ENCODE measurements around the gene MFSD6.

The MFSD6 gene

DNA sequence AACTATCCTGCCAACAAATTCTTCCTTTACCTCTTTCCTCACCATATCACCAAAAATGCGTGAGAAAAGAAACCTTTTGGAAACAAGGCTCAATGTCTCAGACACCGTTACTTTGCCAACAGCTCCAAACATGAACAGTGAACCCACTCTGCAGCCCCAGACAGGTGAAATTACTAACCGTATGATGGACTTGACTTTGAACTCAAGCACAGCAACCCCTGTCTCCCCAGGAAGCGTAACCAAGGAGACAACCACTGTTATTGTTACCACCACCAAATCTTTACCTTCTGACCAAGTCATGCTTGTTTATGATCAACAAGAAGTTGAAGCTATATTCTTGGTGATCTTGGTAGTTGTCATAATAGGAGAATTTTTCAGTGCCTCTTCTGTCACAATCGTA lies 28.4 kb downstream of the MFSD6 start:
- no peak for DNase-seq (ENCODE audit: low read depth, low spot score)

DNA sequence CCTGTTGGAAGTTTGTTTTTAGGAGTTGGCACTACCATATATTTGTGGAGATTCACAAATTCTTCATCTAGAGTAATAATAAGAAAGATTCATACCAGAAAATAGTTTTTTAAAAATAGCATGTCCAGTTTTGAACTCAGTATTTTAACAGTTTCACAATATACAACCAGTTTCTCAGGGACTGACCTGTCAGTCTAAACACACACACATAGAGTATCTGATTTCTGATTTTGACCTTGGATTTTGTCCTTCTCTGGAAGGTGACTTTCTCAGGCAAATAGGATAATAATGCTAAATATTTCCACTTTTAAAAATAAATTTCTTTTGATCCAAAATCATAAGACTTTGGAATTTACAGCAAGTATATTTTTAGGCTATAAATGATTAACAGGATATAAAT lies 32.0 kb downstream of the MFSD6 start:
- no peak for DNase-seq (ENCODE audit: low read depth, low spot score)

DNA sequence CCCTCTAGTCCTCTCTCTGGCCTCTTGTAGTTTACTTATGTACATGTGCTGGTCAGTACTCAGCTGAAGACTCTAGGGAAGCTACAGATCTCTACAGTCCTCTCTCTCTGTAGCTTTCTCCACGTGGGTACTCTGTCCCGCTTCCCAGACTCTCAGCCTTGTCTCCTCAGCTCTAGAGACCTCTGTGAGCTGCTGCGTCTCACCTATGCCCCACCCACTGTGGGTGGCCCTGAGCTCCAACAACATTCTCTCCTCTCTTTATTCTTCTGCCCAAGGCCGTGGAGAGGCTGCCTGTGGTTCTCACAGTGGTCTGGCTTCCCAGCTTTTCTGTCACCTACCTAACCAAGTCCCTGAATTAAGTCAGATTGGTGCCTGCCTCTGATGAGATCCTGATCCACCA lies 33.4 kb downstream of the MFSD6 start:
- no peak for DNase-seq (ENCODE audit: low read depth, low spot score)

DNA sequence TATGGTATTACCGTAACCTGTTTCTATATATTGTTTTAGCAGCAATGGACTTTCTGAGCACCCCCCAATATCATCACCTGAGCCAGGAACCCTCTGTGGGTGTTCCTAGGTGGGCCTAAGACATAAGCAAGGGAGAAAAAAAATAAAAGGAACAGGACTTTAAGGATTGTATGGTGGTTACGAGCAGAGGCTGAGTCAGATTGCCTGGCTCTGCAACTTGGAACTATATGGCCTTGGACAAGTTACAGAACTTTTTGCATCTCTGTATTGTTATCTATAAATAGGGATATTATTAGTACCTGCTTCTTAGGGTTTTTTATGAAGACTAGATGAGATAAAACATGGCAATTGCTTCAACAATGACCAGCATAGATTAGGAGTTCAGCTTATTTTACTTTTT lies 34.9 kb downstream of the MFSD6 start:
- DNase-seq (ENCODE audit: low read depth, low spot score): no peak

DNA sequence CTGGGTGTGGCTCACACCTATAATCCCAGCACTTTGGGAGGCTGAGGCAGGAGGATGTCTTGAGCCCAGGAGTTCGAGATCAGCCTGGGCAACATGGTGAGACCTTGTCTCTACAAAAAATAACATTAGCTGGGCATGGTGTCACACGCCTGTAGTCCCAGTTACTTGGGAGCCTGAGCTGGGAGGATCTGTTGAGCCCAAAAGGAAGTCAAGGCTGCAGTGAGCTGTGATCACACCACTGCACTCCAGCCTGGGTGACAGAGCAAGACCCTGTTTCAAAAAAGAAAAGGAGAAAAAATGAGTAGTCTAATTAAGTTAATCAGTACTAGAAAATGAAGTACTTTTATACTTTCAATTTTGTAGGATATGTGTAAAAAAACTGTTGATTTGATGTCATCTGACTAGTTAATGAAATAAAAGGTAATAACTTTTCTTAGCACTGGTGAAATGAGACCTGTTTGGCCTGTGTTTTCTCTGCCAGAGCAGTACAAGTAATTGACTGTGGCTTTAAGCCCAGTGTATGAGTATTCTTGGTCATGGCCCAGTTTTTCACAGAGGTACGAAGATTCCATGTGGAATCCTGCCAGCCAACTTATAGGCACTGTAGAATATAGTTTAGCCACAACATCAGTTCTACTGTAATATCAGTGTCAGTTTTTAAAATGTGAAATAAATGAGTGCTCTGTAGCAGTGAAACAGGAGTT lies 35.8 kb downstream of the MFSD6 start:
- no peak for DNase-seq (ENCODE audit: low read depth, low spot score)

DNA sequence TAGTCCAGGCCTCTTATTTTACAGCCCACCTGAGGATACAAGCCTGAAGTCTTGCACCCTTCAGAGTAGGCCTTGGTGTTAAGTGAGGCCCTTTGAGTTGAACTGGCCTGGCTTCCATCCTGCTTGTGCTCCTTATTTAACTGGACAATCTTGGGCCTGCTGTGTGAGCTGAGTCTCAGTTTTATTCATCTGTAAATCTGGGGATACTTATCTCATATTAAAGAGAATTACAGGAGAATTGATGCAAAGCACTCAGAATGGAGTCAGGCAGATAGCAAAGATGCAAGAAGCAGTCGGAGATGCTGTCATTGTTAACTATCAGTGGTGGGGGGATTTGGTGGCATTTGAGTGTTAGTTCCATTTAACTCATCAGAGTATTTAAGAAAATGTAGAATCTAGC lies 36.8 kb downstream of the MFSD6 start:
- no peak for DNase-seq (ENCODE audit: low read depth, low spot score)

DNA sequence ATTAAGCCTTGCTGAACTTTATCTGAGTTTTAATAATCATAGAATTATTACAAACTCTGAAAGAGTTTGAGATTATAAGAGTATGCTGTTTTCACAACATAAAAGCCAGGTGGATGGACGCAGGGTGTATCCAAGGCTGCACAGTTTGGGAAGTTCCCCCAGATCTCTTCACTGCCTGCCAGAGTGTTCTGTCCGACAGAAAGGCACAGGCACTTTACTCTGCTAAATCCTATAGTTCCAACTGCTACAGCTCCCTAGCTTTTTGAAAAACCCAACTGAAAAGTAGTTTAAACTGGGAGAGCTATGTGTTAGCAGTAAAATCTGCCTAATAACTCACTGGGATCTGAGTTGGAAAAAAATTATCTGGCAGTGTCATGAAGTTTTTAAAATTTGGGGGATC lies 38.0 kb downstream of the MFSD6 start:
- DNase-seq (ENCODE audit: low read depth, low spot score): no peak

DNA sequence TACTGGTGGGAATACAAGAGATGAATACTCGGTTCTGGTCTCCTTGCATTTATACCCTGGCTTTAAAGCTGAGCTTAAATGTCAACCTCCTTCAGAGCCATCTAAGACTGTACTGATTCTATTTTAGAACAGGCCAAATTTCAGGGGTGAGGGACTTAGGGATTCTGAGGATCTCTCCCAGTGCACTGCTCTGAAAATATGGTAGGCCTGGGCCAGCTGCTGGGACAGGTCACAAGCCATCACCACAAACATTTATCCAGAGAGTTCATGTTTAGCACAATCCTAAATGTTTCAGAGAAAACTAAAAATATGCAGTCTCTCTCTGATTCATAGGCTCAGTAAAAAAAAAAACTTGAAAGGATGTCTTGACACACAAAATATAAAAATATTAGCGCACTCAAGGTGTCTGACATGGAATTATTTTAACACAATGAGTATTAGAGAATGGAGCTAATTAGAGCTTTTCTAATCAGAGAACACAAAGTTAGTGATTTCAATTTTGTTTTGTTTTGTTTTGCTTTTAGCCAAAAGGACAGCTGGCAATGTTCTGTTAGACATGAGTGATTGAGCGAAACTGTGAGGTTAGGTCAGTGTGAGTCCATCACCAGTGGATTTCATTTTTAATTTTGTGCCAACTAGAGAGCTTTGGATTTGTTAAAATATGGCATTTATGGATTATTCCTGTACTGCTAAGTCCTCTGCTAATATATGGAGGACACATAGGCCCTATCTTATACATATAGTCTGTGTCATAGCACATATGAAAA lies 38.8 kb downstream of the MFSD6 start:
- DNase-seq (ENCODE audit: low read depth, low spot score): no peak

DNA sequence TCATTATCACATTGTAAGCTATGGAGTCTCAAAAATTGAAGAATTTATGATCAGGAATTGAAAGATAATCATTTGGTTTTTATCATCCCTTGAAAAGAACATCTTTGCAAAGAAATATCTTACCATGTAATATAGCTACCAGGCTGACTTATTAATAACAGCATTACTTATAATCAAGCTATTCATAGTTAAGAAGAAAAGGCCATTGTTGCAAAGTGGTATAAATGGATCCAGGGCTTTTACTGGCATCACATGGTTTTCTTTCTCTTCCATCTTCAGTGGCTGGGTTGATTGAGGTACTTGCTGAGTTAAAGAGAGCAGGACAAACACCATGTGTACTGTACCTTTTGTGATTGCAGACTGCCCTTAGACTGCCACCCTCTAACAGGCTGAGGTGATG lies 39.6 kb downstream of the MFSD6 start:
- DNase-seq (ENCODE audit: low read depth, low spot score): no peak

DNA sequence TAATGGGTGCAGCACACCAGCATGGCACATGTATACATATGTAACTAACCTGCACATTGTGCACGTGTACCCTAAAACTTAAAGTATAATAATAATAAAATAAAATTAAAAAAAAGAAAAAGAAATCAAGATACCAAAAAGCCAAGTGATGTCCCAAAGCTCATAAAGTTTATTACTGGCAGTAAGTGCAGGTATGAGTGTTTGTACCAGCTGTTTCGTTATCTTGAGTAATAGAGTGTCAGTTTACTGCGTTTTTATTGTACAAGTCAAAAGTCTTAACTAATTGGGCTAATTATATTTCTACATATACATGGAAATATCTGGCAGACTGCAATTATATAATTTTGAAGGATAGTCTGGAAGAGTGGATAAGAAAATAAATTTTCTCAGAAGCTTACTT lies 41.8 kb downstream of the MFSD6 start:
- DNase-seq (ENCODE audit: low read depth, low spot score): no peak

DNA sequence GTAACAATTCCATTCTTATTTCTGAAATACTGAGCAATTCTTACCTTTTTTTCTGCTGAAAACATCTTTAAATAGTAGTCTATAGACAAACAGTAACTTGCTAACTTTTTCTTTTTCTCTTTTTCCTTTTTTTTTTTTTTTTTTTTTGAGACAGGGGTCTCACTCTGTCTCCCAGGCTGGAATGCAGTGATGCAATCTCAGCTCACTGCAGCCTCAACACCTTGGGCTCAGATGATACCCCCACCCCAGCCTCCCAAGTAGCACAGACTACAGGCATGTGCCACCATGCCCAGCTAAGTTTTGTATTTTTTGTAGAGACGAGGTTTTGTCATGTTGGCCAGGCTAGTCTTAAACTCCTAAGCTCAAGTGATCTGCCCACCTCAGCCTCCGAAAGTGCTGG lies 42.2 kb downstream of the MFSD6 start:
- DNase-seq (ENCODE audit: low read depth, low spot score): no peak

DNA sequence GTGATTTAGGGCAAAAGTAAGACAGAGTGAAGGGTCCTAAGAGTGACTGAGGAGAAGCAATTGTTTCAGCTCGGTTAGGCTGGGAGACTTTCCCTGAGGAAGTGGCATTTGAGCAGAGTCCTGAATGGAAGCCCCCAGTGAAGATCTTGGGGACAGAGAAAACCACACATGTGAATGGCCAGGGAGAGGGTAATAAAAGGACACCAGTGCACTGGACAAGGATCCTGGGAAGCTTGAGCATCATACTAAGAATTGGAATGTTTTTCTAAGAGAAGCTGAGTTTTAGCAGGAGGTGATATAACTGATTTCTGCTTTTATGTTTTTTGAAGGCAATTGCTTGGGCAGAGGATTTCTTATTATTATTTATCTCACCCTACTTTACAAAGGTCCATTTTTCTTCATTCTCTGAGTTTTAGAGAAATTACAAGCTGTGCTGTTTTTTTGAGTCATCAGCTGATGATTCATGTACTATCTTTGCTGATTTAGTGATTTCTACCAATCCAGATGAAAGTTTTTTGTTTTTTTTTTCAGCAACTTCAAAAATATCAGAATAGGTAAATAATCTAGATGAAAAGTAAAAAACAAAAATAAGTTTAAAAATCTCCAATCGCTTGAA lies 43.5 kb downstream of the MFSD6 start:
- no peak for DNase-seq (ENCODE audit: low read depth, low spot score)

DNA sequence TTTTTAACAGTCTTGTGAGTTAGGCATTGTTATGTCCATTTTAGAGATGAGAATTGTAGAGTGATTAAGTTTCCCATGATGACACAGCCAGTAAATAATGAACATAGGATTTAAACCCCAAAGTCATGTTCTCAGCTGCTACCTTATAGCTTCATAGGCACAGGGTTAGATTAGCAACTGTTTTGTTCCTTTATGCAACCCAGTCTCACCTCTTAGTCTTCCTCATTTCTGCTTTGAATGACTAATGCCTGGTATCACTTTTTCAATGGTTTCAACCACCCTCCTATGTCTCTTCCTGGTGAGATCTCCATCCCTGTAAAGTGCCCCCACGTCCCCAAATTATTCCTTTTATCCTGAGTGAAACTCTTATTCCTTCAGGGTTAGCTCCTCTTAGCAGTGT lies 44.3 kb downstream of the MFSD6 start:
- DNase-seq (ENCODE audit: low read depth, low spot score): no peak

DNA sequence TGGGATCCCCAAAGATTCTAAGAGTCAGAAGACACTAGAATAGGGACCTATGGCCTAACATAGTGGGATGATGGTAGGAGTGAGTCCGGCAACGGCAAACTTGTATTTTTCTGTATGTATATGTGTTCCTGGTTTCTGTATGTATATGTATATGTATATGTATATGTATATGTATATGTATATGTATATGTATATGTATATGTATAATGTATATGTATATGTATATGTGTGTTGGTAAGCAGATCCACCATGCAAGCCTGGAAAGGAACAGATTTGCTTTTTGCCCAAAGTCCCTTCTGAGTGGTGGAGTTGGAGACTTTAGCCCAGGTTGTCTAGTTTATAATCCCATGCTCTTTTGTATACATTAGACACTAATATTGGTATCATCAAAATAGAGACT lies 46.6 kb downstream of the MFSD6 start:
- no peak for DNase-seq (ENCODE audit: low read depth, low spot score)

DNA sequence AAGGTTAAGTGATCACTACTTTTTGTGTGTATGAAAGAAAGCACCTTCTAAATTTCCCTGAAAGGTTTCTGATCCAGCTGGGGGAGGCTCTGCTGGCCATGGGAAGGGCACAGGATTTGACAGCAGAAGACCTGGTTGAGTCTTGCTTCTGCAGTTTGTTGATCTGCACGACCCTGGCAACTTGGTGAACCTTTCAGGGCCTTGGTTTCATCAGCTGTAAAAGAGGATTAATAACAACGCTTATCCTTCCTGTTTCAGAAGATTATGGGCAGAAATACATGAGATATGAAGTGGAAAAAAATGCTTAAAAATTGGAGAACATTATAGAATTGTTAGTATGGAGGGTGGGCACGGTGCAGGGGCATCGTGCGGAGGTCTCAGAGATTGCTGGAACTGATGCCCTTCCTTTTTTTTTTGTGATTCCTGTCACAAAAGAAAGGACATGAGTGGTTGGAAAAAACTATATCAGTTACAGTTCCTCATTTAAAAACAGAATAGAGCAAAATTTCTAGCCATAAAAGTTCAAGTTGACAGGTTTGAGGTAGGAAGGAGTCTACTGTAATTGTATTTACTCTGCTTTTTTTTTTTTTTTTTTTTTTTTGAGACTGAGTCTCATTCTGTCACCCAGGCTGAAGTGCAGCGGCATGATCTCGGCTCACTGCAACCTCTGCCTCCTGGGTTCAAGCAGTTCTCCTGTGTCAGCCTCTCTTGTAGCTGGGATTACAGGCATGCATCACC lies 47.4 kb downstream of the MFSD6 start:
- DNase-seq (ENCODE audit: low read depth, low spot score): no peak

DNA sequence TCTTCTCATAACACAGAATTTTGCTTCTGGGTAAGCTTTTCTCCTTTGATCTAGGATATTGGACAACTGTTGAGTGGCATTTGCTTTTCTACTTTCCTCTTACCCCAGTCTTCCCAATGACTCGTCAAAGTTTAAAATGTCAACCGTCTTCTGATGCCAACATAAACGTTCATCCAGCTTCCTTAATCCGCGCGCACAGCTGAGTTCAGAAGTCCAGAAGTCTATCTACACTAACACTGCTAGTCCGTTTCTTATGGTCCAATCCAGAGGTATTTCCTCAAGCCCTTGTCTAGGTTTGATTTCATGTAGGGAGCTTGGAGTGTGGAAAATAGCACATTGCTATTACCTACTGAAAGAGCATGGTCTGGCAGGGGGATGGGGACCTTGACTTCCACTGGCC lies 48.7 kb downstream of the MFSD6 start:
- no peak for DNase-seq (ENCODE audit: low read depth, low spot score)

DNA sequence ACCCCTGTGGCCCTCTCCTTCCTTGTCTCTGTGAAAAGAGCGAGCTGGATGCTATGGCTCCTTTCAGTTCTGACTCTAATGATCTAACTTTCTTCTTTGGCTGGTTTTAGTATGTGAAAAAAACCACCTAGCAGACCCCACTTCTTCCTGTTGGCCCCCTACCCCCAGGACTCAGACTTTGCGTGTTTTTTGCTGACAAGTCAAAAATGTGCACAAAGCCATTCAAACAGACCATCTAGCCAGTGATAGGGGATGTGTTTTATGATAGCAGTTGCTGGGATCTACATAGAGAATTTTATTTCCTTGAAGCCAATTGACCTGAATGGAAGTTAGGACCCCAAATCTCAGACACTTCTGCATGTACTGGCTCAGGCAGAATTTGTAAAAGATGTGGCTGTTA lies 49.1 kb downstream of the MFSD6 start:
- no peak for DNase-seq (ENCODE audit: low read depth, low spot score)

DNA sequence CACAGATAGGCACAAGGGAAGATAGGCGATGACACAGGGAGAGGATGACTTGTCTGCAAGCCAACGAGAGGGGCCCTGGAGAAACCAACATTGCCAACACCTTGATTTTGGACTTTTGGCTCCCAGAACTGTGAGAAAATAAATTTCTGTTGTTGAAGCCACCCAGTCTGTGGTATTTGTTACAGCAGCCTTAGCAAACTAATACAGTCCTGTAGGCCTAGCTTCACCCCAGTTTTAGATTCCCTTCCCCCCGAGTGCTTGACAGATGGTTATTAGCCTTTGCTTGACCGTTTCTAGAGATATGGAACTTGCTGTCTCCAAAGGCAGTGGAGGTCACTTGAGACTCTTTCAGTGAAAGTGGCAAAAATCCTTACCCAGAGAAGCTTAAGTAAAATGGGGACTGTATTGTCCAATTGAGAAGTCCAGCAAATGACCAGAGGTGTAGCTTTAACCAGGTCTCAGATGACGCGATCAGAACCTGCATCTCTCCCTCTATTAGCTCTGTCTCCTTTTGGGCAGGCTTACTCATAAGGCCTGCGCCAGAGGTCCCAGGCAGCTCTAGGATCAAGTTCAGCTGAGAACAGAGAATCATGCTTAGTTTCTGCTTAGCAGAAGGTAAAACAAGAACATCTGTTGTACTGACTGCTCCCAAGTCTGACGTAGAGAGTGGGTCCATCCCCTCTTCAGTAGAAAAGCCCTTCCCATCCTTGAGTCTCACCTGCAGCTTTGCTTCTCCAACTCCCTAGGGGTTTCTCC lies 50.4 kb downstream of the MFSD6 start:
- no peak for DNase-seq (ENCODE audit: low read depth, low spot score)

DNA sequence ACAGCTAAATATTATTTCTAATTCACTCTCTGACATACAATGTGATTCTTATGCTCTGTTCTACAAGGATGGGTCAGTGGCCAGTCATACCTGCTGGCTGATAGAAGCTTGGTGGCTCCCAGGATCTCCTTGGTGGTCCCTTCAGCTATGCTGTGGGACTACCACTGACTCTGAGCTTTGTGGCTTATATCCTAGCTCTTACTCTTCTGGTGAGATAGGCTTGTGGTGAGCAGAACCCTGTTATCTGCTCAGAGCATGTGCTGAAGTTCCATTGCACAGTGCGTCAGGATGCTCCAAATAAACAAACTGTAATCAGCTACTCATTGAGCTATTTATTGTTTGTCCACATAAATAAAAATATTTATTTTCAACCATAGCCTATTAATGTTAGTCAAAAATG lies 51.7 kb downstream of the MFSD6 start:
- no peak for DNase-seq (ENCODE audit: low read depth, low spot score)

DNA sequence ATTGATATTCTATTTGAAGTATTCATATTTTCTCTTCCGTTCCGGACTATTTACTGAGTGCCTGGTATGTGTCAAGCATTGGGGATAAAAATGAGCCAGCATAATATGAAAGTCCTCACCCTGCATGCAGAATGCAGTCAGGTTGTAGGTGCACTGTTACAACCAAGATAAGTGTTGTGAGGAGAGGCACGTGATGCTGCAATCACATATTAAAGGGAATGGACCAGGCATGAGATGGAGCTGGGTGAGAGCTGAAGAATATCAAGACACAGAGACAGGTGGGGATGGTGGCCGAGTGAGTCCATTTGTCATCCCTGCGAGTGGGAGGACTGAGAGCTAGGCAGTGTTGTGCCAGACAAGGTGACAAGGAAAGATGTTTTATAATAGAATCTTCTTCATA lies 52.3 kb downstream of the MFSD6 start:
- no peak for DNase-seq (ENCODE audit: low read depth, low spot score)

DNA sequence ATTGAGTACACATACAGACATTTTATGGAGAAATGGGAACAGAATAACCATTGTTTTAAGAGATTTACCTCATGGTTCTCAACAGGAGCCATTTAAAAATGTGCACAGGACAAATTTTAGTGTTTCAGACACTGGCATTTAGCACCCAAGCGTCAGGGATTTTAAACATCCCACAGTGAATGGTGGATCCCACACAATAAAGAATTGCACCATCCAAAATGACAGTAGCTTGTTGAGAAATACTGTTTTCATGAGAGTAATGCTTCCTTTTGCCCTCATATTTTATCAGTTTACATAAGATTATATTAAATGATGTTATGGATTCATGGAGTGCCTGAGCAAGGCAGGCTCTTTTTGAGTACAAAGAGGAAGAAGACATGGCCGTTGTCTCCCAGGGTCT lies 54.0 kb downstream of the MFSD6 start:
- DNase-seq (ENCODE audit: low read depth, low spot score): no peak

DNA sequence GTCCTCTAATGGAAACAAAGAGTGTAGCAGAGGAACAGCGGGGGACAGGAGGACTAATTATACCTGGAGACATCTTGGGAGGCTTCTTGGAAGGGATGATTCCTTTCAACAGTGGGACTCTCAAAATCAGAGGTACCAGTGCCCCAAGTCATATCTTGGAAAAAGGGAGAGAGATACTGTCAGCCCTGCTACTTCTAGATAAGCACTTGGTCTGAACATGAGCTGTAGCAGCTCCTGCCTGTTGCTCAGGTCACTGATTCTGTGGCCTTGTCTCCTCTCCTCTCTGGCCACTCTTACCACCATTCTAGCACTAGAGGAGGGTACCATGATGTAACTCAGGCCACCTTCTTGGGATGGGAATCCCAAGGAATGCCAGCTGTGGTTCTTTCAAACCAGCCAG lies 54.5 kb downstream of the MFSD6 start:
- DNase-seq (ENCODE audit: low read depth, low spot score): no peak
